Skeletal muscle tissue (tissue), 4 donors: ENCODE data around the gene CDK6. TPM values are rescaled to one million over a fixed set of nuclear protein-coding genes. Genes with fewer than 3 reads are reported as not detected.

Source experiments
- H3K27ac ChIP-seq: one replicate; pipeline ENCODE4 v1.7.0; 2013; ENCODE audit warnings: mild to moderate bottlenecking, low read depth, low read length, inconsistent platforms
- H3K27me3 ChIP-seq, 3 donors: one replicate each; pipeline ENCODE4 v1.7.0; 2013; ENCODE audit warnings: low read length in 3 of 3; ENCODE audit not compliant: control insufficient read depth in 3 of 3, insufficient read depth in 3 of 3
- H3K36me3 ChIP-seq, 3 donors: one replicate each; pipeline ENCODE4 v1.7.0; 2013; ENCODE audit warnings: low read length in 3 of 3; ENCODE audit not compliant: control insufficient read depth in 3 of 3, insufficient read depth in 3 of 3
- H3K4me1 ChIP-seq, 3 donors: one replicate each; pipeline ENCODE4 v1.7.0; 2013; ENCODE audit warnings: low read length in 3 of 3, mild to moderate bottlenecking in 3 of 3; ENCODE audit not compliant: control insufficient read depth in 3 of 3, insufficient read depth in 3 of 3
- H3K4me3 ChIP-seq, 3 donors: one replicate each; pipeline ENCODE4 v1.7.0; 2013; ENCODE audit warnings: low read length in 3 of 3
- H3K9ac ChIP-seq, 3 donors: one replicate each; pipeline ENCODE4 v1.7.0; 2013; ENCODE audit warnings: low read length in 3 of 3, mild to moderate bottlenecking in 3 of 3, moderate library complexity in 2 of 3, low read depth in 1 of 3
- H3K9me3 ChIP-seq, 3 donors: one replicate each; pipeline ENCODE4 v1.7.0; 2013; ENCODE audit warnings: low read length in 3 of 3; ENCODE audit not compliant: control insufficient read depth in 3 of 3
- total RNA-seq: library from RNA; depleted of rRNA; stranded (reverse); fragments of >200 nt; gene quantifications from one replicate; pipeline ENCODE4 v1.2.3, GENCODE V29; 2014
- donor health status: Osteomylitis.

CDK6 gene
- total RNA-seq, 1 donor from 2014 or later = 72.5 TPM

GRCh38 chr7:92629779-92630178 lies 206.6 kb downstream of the CDK6 start:
- H3K27ac ChIP-seq = no peak overlapping the region
- no peaks in the 10 kb centered on the region for H3K36me3 ChIP-seq
- H3K9ac ChIP-seq = no peak overlapping the region
- H3K9me3 ChIP-seq = no peaks in the 10 kb centered on the region
- peaks cover under 1 to 16% (median 2%) of the 10 kb centered on the region in 3 donors for H3K4me1 ChIP-seq
- H3K27me3 ChIP-seq = no peaks in the 10 kb centered on the region
- H3K4me3 ChIP-seq = no peak overlapping the region

- H3K4me3 ChIP-seq = no peak overlapping the region
- no peaks in the 10 kb centered on the region for H3K27me3 ChIP-seq
- peaks cover 0 to under 1% (median 0%) of the 10 kb centered on the region in 3 donors for H3K4me1 ChIP-seq
- H3K27ac ChIP-seq = no peak overlapping the region
- H3K9ac ChIP-seq = no peak overlapping the region
- H3K36me3 ChIP-seq = no peaks in the 10 kb centered on the region
- no peaks in the 10 kb centered on the region for H3K9me3 ChIP-seq
Observed at GRCh38 chr7:92627956-92628355, 208.4 kb downstream of the CDK6 start.

GRCh38 chr7:92626281-92626809 lies 210.0 kb downstream of the CDK6 start:
- H3K27me3 ChIP-seq = no peaks in the 10 kb centered on the region
- H3K9me3 ChIP-seq = no peaks in the 10 kb centered on the region
- no peak overlapping the region for H3K27ac ChIP-seq
- no peak overlapping the region for H3K9ac ChIP-seq
- H3K4me1 ChIP-seq = peaks cover 0 to 2% (median 0%) of the 10 kb centered on the region in 3 donors
- H3K36me3 ChIP-seq = no peaks in the 10 kb centered on the region
- no peak overlapping the region for H3K4me3 ChIP-seq

GRCh38 chr7:92625617-92626016 lies 210.8 kb downstream of the CDK6 start:
- H3K4me3 ChIP-seq = no peak overlapping the region
- no peaks in the 10 kb centered on the region for H3K9me3 ChIP-seq
- no peaks in the 10 kb centered on the region for H3K36me3 ChIP-seq
- H3K9ac ChIP-seq = no peak overlapping the region
- no peak overlapping the region for H3K27ac ChIP-seq
- H3K4me1 ChIP-seq = peaks cover 0 to 5% (median 0%) of the 10 kb centered on the region in 3 donors
- H3K27me3 ChIP-seq = no peaks in the 10 kb centered on the region

GRCh38 chr7:92624298-92624996 lies 211.9 kb downstream of the CDK6 start:
- Histone ChIP-seq H3K27me3 (no peaks in the 10 kb centered on the region), H3K4me1 (peaks cover 0 to 5% (median 0%) of the 10 kb centered on the region in 3 donors)

GRCh38 chr7:92623544-92623943 lies 212.8 kb downstream of the CDK6 start:
- Histone ChIP-seq H3K9ac (no peak overlapping the region), H3K4me1 (peaks cover 0 to 5% (median 0%) of the 10 kb centered on the region in 3 donors), H3K4me3 (no peak overlapping the region), H3K27me3 (no peaks in the 10 kb centered on the region), H3K9me3 (no peaks in the 10 kb centered on the region), H3K36me3 (no peaks in the 10 kb centered on the region), H3K27ac (no peak overlapping the region)

More at GRCh38 chr7:92624298-92624996, 211.9 kb downstream of the CDK6 start:
- no peaks in the 10 kb centered on the region for H3K36me3 ChIP-seq
- no peak overlapping the region for H3K9ac ChIP-seq
- H3K9me3 ChIP-seq = no peaks in the 10 kb centered on the region
- H3K4me3 ChIP-seq = no peak overlapping the region
- H3K27ac ChIP-seq = no peak overlapping the region

GRCh38 chr7:92622685-92623084 lies 213.7 kb downstream of the CDK6 start:
- Histone ChIP-seq H3K4me1 (peaks cover 0 to 5% (median 0%) of the 10 kb centered on the region in 3 donors), H3K27me3 (no peaks in the 10 kb centered on the region), H3K36me3 (peaks cover 0 to 2% (median 0%) of the 10 kb centered on the region in 3 donors), H3K4me3 (no peak overlapping the region), H3K9ac (no peak overlapping the region), H3K27ac (no peak overlapping the region), H3K9me3 (no peaks in the 10 kb centered on the region)

GRCh38 chr7:92622030-92622429 lies 214.3 kb downstream of the CDK6 start:
- no peaks in the 10 kb centered on the region for H3K9me3 ChIP-seq
- H3K36me3 ChIP-seq = peaks cover 0 to 6% (median 0%) of the 10 kb centered on the region in 3 donors
- H3K27ac ChIP-seq = no peak overlapping the region
- peaks cover 0 to 5% (median 0%) of the 10 kb centered on the region in 3 donors for H3K4me1 ChIP-seq
- no peaks in the 10 kb centered on the region for H3K27me3 ChIP-seq
- no peak overlapping the region for H3K4me3 ChIP-seq
- H3K9ac ChIP-seq = no peak overlapping the region

GRCh38 chr7:92621561-92622023 lies 214.8 kb downstream of the CDK6 start:
- no peaks in the 10 kb centered on the region for H3K27me3 ChIP-seq
- no peak overlapping the region for H3K9ac ChIP-seq
- H3K4me1 ChIP-seq = peaks cover 0 to 5% (median 0%) of the 10 kb centered on the region in 3 donors
- H3K27ac ChIP-seq = no peak overlapping the region
- peaks cover 0 to 8% (median 0%) of the 10 kb centered on the region in 3 donors for H3K36me3 ChIP-seq
- H3K4me3 ChIP-seq = no peak overlapping the region
- H3K9me3 ChIP-seq = no peaks in the 10 kb centered on the region

GRCh38 chr7:92621026-92621540 lies 215.3 kb downstream of the CDK6 start:
- peaks cover 0 to 5% (median 0%) of the 10 kb centered on the region in 3 donors for H3K4me1 ChIP-seq
- peak overlapping the region in 1 of 3 donors; percentile 11 for H3K4me3 ChIP-seq
- no peaks in the 10 kb centered on the region for H3K27me3 ChIP-seq
- no peaks in the 10 kb centered on the region for H3K9me3 ChIP-seq
- H3K36me3 ChIP-seq = peaks cover 0 to 8% (median 0%) of the 10 kb centered on the region in 3 donors
- no peak overlapping the region for H3K27ac ChIP-seq
- no peak overlapping the region for H3K9ac ChIP-seq
